Smooth muscle cell (in vitro differentiated cells): ENCODE data around the gene REEP6. TPM values are rescaled to one million over a fixed set of nuclear protein-coding genes. Genes with fewer than 3 reads are reported as not detected.
"Not testable (repeated sequence)": the region's sequence is repeated elsewhere in the genome, so short reads cannot be mapped to it uniquely, and the experiment has no call there.

Experiments used
- DNase-seq: peaks from one replicate; lab custom pipeline; 2025; ENCODE audit not compliant: unreplicated experiment; lab: John Stamatoyannopoulos, UW
- H2AFZ ChIP-seq: fragments of 200-600 bp; sonication (generic); 2 replicates; pipeline ENCODE4 v1.6.0; 2016; ENCODE audit warnings: antibody characterized with exemption, low read depth, mild to moderate bottlenecking
- H3F3A ChIP-seq: fragments of 200-600 bp; sonication (generic); 2 replicates; pipeline ENCODE4 v1.6.0; 2017; ENCODE audit warnings: antibody characterized with exemption, low read depth
- H3K27ac ChIP-seq: fragments of 200-600 bp; sonication (generic); 2 replicates; pipeline ENCODE4 v1.5.1; 2016; ENCODE audit warnings: low read depth, mild to moderate bottlenecking
- H3K27me3 ChIP-seq: fragments of 200-600 bp; sonication (generic); 2 replicates; pipeline ENCODE4 v1.6.1; 2016; ENCODE audit warnings: low read depth, mild to moderate bottlenecking
- H3K36me3 ChIP-seq: fragments of 200-600 bp; sonication (generic); 2 replicates; pipeline ENCODE4 v1.5.1; 2016; ENCODE audit warnings: low read depth
- H3K4me1 ChIP-seq: fragments of 200-600 bp; sonication (generic); 2 replicates; pipeline ENCODE4 v1.5.1; 2016; ENCODE audit warnings: low read depth
- H3K4me2 ChIP-seq: fragments of 200-600 bp; sonication (generic); 2 replicates; pipeline ENCODE4 v1.6.0; 2016; ENCODE audit warnings: mild to moderate bottlenecking
- H3K4me3 ChIP-seq: fragments of 200-600 bp; sonication (generic); 2 replicates; pipeline ENCODE4 v1.5.1; 2016; ENCODE audit warnings: mild to moderate bottlenecking
- H3K79me2 ChIP-seq: fragments of 200-600 bp; sonication (generic); 2 replicates; pipeline ENCODE4 v1.6.0; 2016; ENCODE audit warnings: low read depth, mild to moderate bottlenecking
- H3K9ac ChIP-seq: fragments of 200-600 bp; sonication (generic); 2 replicates; pipeline ENCODE4 v1.6.0; 2016; ENCODE audit warnings: low read depth
- H3K9me3 ChIP-seq: fragments of 200-600 bp; sonication (generic); replicated peaks from 2 replicates; pipeline ENCODE4 v1.5.1; 2016; ENCODE audit warnings: low read depth
- H4K20me1 ChIP-seq: fragments of 200-600 bp; sonication (generic); 2 replicates; pipeline ENCODE4 v1.6.0; 2016; ENCODE audit warnings: low read depth
- WGBS: methylation state at CpG from one replicate; pipeline ENCODE4 v1.1.7; 2016; ENCODE audit warnings: low lambda C conversion rate; 5-methylcytosine and 5-hydroxymethylcytosine counted together
- polyA plus RNA-seq: library from polyadenylated mRNA; unstranded; fragments of >200 nt; fragmentation: Nextera tagmentation; extraction: Ambion mirVana; gene quantifications from 2 replicates; pipeline ENCODE4 v1.2.1, GENCODE V29; 2016
- total RNA-seq: library from RNA; depleted of rRNA; stranded (reverse); fragments of >200 nt; gene quantifications from 2 replicates; pipeline ENCODE4 v1.2.3, GENCODE V29; 2014
- TF ChIP-seq, protein P1 (sequence below): fragments of 200-600 bp; sonication (generic); IDR thresholded peaks from 2 replicates; pipeline ENCODE4 v1.5.1; 2017; ENCODE audit warnings: borderline replicate concordance, mild to moderate bottlenecking, antibody characterized with exemption; ENCODE audit not compliant: insufficient read depth, poor library complexity, severe bottlenecking

The REEP6 gene
- total and polyA plus RNA-seq, 2 experiments from 2014 or later = 7.0 to 15.1 TPM

DNA sequence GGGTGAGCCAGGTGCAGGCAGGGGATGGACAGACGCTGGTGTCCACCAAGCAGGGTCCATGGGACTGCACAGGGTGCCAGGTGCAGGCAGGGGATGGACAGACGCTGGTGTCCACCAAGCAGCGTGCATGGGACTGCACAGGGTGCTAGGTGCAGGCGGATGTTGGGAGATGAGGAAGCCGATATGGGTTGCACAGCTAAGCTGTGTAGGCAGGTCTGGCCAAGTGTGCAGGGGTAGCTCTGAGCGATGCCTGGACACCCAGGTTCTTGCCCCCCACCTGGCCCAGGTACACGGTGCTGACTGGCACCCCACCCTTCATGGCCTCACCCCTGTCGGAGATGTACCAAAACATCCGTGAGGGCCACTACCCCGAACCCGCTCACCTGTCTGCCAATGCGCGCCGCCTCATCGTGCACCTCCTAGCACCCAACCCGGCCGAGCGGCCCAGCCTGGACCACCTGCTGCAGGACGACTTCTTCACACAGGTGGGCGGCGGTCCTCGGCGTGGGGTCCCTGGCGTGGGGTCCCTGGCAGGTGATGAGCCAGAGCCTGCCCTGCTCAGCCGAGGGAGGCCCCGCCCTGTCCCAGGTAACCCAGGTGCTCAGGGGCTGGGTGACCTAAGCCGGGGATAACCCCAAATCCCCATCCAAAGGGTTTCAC lies 36.8 kb downstream of the REEP6 start:
- Histone ChIP-seq H3K36me3 (no peaks in the 10 kb centered on the region), H3K4me2 (no peak overlapping the region), H2AFZ (no peak overlapping the region), H3K4me3 (no peak overlapping the region), H4K20me1 (no peaks in the 10 kb centered on the region), H3K27me3 (peaks cover 32% of the 10 kb centered on the region), H3K4me1 (no peaks in the 10 kb centered on the region), H3F3A (no peaks in the 10 kb centered on the region), H3K27ac (no peak overlapping the region), H3K79me2 (no peaks in the 10 kb centered on the region), H3K9me3 (no peaks in the 10 kb centered on the region), H3K9ac (no peak overlapping the region)
- DNase-seq = no peak
- WGBS = 85% methylated on average over 24 of the region's 27 CpGs
- TF ChIP-seq, protein P1, sequence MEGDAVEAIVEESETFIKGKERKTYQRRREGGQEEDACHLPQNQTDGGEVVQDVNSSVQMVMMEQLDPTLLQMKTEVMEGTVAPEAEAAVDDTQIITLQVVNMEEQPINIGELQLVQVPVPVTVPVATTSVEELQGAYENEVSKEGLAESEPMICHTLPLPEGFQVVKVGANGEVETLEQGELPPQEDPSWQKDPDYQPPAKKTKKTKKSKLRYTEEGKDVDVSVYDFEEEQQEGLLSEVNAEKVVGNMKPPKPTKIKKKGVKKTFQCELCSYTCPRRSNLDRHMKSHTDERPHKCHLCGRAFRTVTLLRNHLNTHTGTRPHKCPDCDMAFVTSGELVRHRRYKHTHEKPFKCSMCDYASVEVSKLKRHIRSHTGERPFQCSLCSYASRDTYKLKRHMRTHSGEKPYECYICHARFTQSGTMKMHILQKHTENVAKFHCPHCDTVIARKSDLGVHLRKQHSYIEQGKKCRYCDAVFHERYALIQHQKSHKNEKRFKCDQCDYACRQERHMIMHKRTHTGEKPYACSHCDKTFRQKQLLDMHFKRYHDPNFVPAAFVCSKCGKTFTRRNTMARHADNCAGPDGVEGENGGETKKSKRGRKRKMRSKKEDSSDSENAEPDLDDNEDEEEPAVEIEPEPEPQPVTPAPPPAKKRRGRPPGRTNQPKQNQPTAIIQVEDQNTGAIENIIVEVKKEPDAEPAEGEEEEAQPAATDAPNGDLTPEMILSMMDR = no peak

DNA sequence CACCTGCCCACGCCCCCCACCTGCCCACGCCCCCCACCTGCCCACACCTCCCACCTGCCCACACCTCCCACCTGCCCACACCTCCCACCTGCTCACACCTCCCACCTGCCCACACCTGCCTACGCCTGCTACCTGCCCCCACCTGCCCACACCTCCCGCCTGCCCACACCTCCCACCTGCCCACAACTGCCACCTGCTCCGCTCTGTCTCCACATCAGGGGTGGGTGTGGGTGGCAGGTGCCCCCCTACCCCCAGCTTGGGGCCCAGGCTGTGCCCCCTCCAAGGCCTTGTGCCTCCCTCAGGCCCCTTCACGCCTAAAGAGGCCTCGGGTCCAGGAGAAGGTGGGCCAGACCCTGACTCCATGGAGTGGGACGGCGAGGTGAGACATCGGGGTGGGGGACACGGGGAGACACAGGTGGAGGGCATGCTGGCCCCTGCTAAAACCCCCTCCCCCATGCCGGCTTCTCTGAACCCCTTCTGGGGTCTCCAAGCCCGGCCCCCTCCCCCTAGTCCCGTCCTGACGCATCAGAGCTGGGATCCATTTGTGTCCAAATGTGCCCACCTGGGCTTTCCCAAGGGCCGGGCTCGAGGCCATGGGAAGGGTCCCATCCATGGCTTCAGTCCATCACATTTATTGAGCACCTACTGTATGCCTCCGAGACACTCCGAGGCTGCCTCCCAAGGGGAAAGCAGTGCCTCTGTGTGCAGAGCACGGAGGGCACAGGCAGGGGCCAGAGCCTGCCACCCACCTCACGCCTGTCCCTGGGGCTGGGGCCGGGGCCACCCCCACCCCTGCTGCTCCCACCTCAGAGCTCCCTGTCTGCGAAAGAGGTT lies 37.8 kb downstream of the REEP6 start:
- Histone ChIP-seq H3F3A (no peaks in the 10 kb centered on the region), H3K27me3 (peaks cover 22% of the 10 kb centered on the region), H2AFZ (no peak overlapping the region), H3K4me1 (no peaks in the 10 kb centered on the region), H3K4me2 (no peak overlapping the region), H3K27ac (no peak overlapping the region), H3K4me3 (no peak overlapping the region), H3K9me3 (no peaks in the 10 kb centered on the region), H3K9ac (no peak overlapping the region), H4K20me1 (no peaks in the 10 kb centered on the region), H3K79me2 (no peaks in the 10 kb centered on the region), H3K36me3 (no peaks in the 10 kb centered on the region)
- TF ChIP-seq, protein P1 = no peak
- 89% methylated on average over 11 of the region's 23 CpGs for WGBS
- DNase-seq = no peak

DNA sequence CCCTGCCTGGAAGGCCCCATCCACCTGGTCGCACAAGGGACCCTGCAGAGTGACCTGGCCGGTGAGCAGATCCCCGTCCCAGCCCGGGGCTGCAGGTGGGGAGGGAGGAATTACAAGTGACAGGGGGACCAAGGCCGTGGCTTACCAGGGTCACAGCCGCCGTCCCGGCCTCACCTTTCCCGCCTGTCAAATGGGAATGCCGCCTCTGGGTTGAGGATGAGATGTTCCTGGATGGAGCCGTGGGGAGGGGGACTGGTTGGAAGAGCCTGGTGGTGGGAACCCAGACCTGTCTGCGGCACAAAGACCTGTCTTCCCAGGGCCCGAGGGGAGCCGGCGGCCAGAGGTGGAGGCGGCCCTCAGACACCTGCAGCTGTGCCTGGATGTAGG lies 38.4 kb downstream of the REEP6 start:
- H3K9me3 ChIP-seq = no peaks in the 10 kb centered on the region

DNA sequence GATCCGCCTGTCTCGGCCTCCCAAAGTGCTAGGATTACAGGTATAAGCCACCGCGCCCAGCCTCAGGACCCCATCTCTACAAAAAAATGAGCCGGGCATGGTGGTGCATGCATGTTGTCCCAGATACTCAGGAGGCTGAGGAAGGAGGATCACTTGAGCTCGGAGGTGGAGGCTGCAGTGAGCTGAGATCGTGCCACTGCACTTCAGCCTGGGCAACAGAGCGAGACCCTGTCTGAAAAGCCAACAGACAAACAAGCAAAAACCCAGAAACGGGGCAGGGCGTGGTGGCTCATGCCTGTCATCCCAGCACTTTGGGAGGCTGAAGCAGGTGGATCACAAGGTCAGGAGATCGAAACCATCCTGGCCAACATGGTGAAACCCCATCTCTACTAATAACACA lies 39.9 kb downstream of the REEP6 start:
- WGBS = 90% methylated on average over 11 of the region's 11 CpGs
- not testable (repeated sequence) for H3K4me3 ChIP-seq, H3K36me3 ChIP-seq, H3K27me3 ChIP-seq, H3K79me2 ChIP-seq, H3K9ac ChIP-seq, H3K4me2 ChIP-seq, H3K4me1 ChIP-seq, H2AFZ ChIP-seq, DNase-seq, H4K20me1 ChIP-seq, H3K9me3 ChIP-seq, H3F3A ChIP-seq, H3K27ac ChIP-seq

More for the DNA sequence above, 38.4 kb downstream of the REEP6 start:
- WGBS = 86% methylated on average over 16 of the region's 16 CpGs
- Histone ChIP-seq H3K27ac (no peak overlapping the region), H2AFZ (no peak overlapping the region), H3K4me3 (no peak overlapping the region), H3F3A (no peaks in the 10 kb centered on the region), H3K27me3 (peaks cover 17% of the 10 kb centered on the region), H3K36me3 (no peaks in the 10 kb centered on the region), H4K20me1 (no peaks in the 10 kb centered on the region), H3K9ac (no peak overlapping the region), H3K4me1 (no peaks in the 10 kb centered on the region), H3K79me2 (no peaks in the 10 kb centered on the region), H3K4me2 (no peak overlapping the region)
- TF ChIP-seq, protein P1 = no peak
- DNase-seq = no peak
